Peyer's patch (tissue), 4 donors: Measurements from ENCODE around the gene FAM200B. TPM values are rescaled to one million over a fixed set of nuclear protein-coding genes. Genes with fewer than 3 reads are reported as not detected.

Source experiments
- DNase-seq, 3 donors: peaks; one replicate each; pipeline ENCODE4 v3.0.0-alpha.2; 2017 to 2019
- H3K27ac ChIP-seq, 4 donors: fragments of 200-600 bp; sonication (generic); one replicate each; pipeline ENCODE4 v1.5.1; 2016 to 2019
- H3K27me3 ChIP-seq, 2 donors: fragments of 200-600 bp; sonication (generic); one replicate each; pipeline ENCODE4 v1.5.1; 2019
- H3K36me3 ChIP-seq, 3 donors: fragments of 200-600 bp; sonication (generic); one replicate each; pipeline ENCODE4 v1.5.1; 2016 to 2019
- H3K4me1 ChIP-seq, 4 donors: fragments of 200-600 bp; sonication (generic); one replicate each; pipeline ENCODE4 v1.5.1; 2016 to 2019
- H3K4me3 ChIP-seq, 4 donors: fragments of 200-600 bp; sonication (generic); 1 replicate in 3 of 4; 2 replicates in 1 of 4; pipeline ENCODE4 v1.5.1; 2016 to 2019; ENCODE audit warnings: mild to moderate bottlenecking in 1 of 4
- H3K9me3 ChIP-seq, 4 donors: fragments of 200-600 bp; sonication (generic); one replicate each; pipeline ENCODE4 v1.5.1; 2016 to 2019; ENCODE audit warnings: mild to moderate bottlenecking in 1 of 4
- POLR2A ChIP-seq, 2 donors: fragments of 450-650 bp; IDR thresholded peaks; one replicate each; pipeline ENCODE4 v1.5.1; 2017; ENCODE audit warnings: antibody characterized with exemption in 2 of 2, mild to moderate bottlenecking in 2 of 2, moderate library complexity in 2 of 2
- total RNA-seq, 4 donors: library from RNA; depleted of rRNA; stranded (reverse); fragments of >200 nt; gene quantifications; one replicate each; pipeline ENCODE4 v1.1.0, GENCODE V29; 2016
- TF ChIP-seq, protein P1 (sequence below), 6 experiments: fragments of 450-650 bp in 4 of 6; fragments of 200-600 bp in 2 of 6; sonication (generic) in 1 of 6; IDR thresholded peaks; one replicate each; pipeline ENCODE4 v1.5.1; 2017 to 2019; ENCODE audit warnings: antibody characterized with exemption in 6 of 6, mild to moderate bottlenecking in 3 of 6, moderate library complexity in 1 of 6

The FAM200B gene
- total RNA-seq, 4 donors from 2014 or later: 15.1 to 59.4 (median 33.9) TPM

- no peak for DNase-seq
- Histone ChIP-seq H3K27ac (no peak overlapping the region), H3K27me3 (no peaks in the 10 kb centered on the region), H3K4me1 (peaks cover 0 to 17% (median 0%) of the 10 kb centered on the region in 4 donors), H3K4me3 (no peak overlapping the region), H3K9me3 (no peaks in the 10 kb centered on the region), H3K36me3 (peaks cover 0 to 21% (median 0%) of the 10 kb centered on the region in 3 donors)
- TF ChIP-seq POLR2A (IDR thresholded peaks at IDR 0.05): no peak
- TF ChIP-seq, protein P1, sequence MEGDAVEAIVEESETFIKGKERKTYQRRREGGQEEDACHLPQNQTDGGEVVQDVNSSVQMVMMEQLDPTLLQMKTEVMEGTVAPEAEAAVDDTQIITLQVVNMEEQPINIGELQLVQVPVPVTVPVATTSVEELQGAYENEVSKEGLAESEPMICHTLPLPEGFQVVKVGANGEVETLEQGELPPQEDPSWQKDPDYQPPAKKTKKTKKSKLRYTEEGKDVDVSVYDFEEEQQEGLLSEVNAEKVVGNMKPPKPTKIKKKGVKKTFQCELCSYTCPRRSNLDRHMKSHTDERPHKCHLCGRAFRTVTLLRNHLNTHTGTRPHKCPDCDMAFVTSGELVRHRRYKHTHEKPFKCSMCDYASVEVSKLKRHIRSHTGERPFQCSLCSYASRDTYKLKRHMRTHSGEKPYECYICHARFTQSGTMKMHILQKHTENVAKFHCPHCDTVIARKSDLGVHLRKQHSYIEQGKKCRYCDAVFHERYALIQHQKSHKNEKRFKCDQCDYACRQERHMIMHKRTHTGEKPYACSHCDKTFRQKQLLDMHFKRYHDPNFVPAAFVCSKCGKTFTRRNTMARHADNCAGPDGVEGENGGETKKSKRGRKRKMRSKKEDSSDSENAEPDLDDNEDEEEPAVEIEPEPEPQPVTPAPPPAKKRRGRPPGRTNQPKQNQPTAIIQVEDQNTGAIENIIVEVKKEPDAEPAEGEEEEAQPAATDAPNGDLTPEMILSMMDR (IDR thresholded peaks at IDR 0.05): no peak
Observed at GRCh38 chr4:15684498-15684897, 2.9 kb downstream of the FAM200B start.

GRCh38 chr4:15688051-15688450 lies 6.4 kb downstream of the FAM200B start:
- H3K4me3 ChIP-seq: no peak overlapping the region
- H3K27ac ChIP-seq: no peak overlapping the region
- no peaks in the 10 kb centered on the region for H3K27me3 ChIP-seq
- peaks cover 0 to 21% (median 0%) of the 10 kb centered on the region in 3 donors for H3K36me3 ChIP-seq
- no peaks in the 10 kb centered on the region for H3K9me3 ChIP-seq
- peaks cover 0 to 14% (median 0%) of the 10 kb centered on the region in 4 donors for H3K4me1 ChIP-seq
- no peak for TF ChIP-seq POLR2A (IDR thresholded peaks at IDR 0.05)
- TF ChIP-seq, protein P1 (IDR thresholded peaks at IDR 0.05): no peak
- DNase-seq: no peak

- no peaks in the 10 kb centered on the region for H3K9me3 ChIP-seq
- no peak for DNase-seq
- TF ChIP-seq, protein P1 (IDR thresholded peaks at IDR 0.05): no peak
- TF ChIP-seq POLR2A (IDR thresholded peaks at IDR 0.05): no peak
- peaks cover 0 to 21% (median 0%) of the 10 kb centered on the region in 3 donors for H3K36me3 ChIP-seq
- H3K27me3 ChIP-seq: no peaks in the 10 kb centered on the region
- no peak overlapping the region for H3K27ac ChIP-seq
- H3K4me3 ChIP-seq: no peak overlapping the region
- peaks cover 0 to 2% (median 0%) of the 10 kb centered on the region in 4 donors for H3K4me1 ChIP-seq
Observed at GRCh38 chr4:15689540-15689939, 7.9 kb downstream of the FAM200B start.

GRCh38 chr4:15690020-15690809 lies 8.6 kb downstream of the FAM200B start:
- H3K4me3 ChIP-seq: no peak overlapping the region
- no peaks in the 10 kb centered on the region for H3K4me1 ChIP-seq
- no peak for TF ChIP-seq POLR2A (IDR thresholded peaks at IDR 0.05)
- TF ChIP-seq, protein P1 (IDR thresholded peaks at IDR 0.05): no peak
- H3K27ac ChIP-seq: no peak overlapping the region
- no peaks in the 10 kb centered on the region for H3K27me3 ChIP-seq
- peaks cover 0 to 21% (median 0%) of the 10 kb centered on the region in 3 donors for H3K36me3 ChIP-seq
- no peaks in the 10 kb centered on the region for H3K9me3 ChIP-seq
- no peak for DNase-seq

DNA sequence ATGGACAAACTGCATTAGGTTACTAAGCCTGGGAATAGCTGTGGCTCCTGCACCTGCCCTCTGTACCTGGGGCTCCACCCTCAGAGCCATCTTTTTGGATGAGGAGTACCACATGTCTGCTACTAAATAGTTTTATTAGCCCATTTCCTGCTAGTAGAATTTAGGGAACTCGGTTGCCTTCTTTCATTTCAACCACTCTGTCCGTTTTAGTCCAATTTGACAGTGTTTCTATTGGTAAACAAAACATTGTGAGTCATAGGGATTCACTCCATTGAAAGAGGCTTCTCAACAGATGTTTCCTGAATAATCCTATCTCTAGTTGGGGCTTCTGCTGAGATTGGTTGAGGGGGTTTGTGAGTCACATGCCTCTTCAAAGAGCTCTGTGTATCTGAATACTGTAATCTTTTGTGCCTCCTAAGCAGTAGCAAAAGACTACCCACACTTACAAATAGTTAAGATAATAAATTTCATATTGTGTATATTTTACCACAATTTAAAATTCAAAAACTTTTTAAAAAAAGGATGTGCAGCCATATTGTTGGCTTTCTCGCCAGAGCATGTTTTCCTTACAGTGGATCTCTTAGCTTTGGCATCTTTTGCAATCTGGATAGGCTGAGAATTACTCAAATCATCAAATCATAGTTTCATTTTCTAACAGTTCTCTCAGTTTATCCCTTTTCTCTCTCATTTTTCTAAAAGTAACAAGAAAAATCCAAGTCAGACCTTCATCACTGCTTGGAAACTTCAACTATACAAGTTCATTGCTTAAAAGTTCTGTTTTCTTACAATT lies 9.9 kb downstream of the FAM200B start:
- no peak overlapping the region for H3K27ac ChIP-seq
- H3K27me3 ChIP-seq: no peaks in the 10 kb centered on the region

More for the DNA sequence above, 9.9 kb downstream of the FAM200B start:
- H3K9me3 ChIP-seq: no peaks in the 10 kb centered on the region
- no peak overlapping the region for H3K4me3 ChIP-seq
- H3K4me1 ChIP-seq: no peaks in the 10 kb centered on the region
- H3K36me3 ChIP-seq: peaks cover 0 to 14% (median 0%) of the 10 kb centered on the region in 3 donors
- DNase-seq: no peak
- no peak for TF ChIP-seq POLR2A (IDR thresholded peaks at IDR 0.05)
- TF ChIP-seq, protein P1 (IDR thresholded peaks at IDR 0.05): no peak
